ENCODE results near the gene MARCHF5.

- no peak for TF ChIP-seq CTCF (conservative IDR thresholded peaks at IDR 0.05)
- TF ChIP-seq EZH2 (IDR thresholded peaks at IDR 0.05; ENCODE audit: low read depth) = no peak
These were observed 87.0 kb downstream of the MARCHF5 start for GRCh38 chr10:92377962-92378361.

Data from PC-9 (cell line).